Measurements from ENCODE around the gene IGF1R. TPM values are rescaled to one million over a fixed set of nuclear protein-coding genes. Genes with fewer than 3 reads are reported as not detected.

IGF1R gene
- polyA plus RNA-seq, 5 donors: 23.6 to 32.0 (median 30.6) TPM

- peak; percentile 81 to 82 for DNase-seq
Measured at GRCh38 chr15:98647026-98647773, 1.1 kb upstream of the IGF1R start.

- DNase-seq: peak; percentile 67 to 71
Measured at GRCh38 chr15:98648654-98649471, 524 bp downstream of the IGF1R start.

- DNase-seq: peak; percentile 31 to 49
Measured at GRCh38 chr15:98649472-98650416, 1.4 kb downstream of the IGF1R start.

GRCh38 chr15:98650417-98651035 is 2.2 kb downstream of the IGF1R start:
- DNase-seq: peak; percentile 58 to 59

GRCh38 chr15:98651036-98651481 is 2.7 kb downstream of the IGF1R start:
- peak; percentile 49 for DNase-seq

GRCh38 chr15:98651581-98652220 is 3.4 kb downstream of the IGF1R start:
- DNase-seq: peak; percentile 27 to 41

- no peak for DNase-seq
Measured at GRCh38 chr15:98653686-98654085, 5.3 kb downstream of the IGF1R start.

GRCh38 chr15:98654790-98655360 is 6.5 kb downstream of the IGF1R start:
- no peak for DNase-seq

GRCh38 chr15:98655732-98656131 is 7.4 kb downstream of the IGF1R start:
- no peak for DNase-seq

GRCh38 chr15:98657721-98658120 is 9.4 kb downstream of the IGF1R start:
- DNase-seq: no peak

- DNase-seq: peak; percentile 30 to 45
Measured at GRCh38 chr15:98658831-98659699, 10.7 kb downstream of the IGF1R start.

- DNase-seq: no peak
Measured at GRCh38 chr15:98660055-98660454, 11.7 kb downstream of the IGF1R start.

GRCh38 chr15:98663045-98663444 is 14.7 kb downstream of the IGF1R start:
- no peak for DNase-seq

GRCh38 chr15:98663606-98664005 is 15.3 kb downstream of the IGF1R start:
- no peak for DNase-seq

GRCh38 chr15:98666441-98666840 is 18.1 kb downstream of the IGF1R start:
- no peak for DNase-seq

- no peak for DNase-seq
Measured at GRCh38 chr15:98666841-98667240, 18.5 kb downstream of the IGF1R start.

GRCh38 chr15:98667521-98668179 is 19.3 kb downstream of the IGF1R start:
- DNase-seq: no peak

- DNase-seq: no peak
Measured at GRCh38 chr15:98668566-98669308, 20.4 kb downstream of the IGF1R start.

Data from right lung (tissue), 5 donors.